Naive B cell (primary cell): ENCODE measurements around the gene PWP1. TPM values are rescaled to one million over a fixed set of nuclear protein-coding genes. Genes with fewer than 3 reads are reported as not detected.

Experiments
- polyA plus RNA-seq, 6 donors: library from polyadenylated mRNA; unstranded; fragments of 300-500 nt; fragmentation: Illumina TruSeq; gene quantifications; one replicate each; pipeline ENCODE4 v1.2.3, GENCODE V29; 2021; ENCODE audit warnings: low read depth in 6 of 6

Gene PWP1
- polyA plus RNA-seq, 6 donors from 2014 or later = 113 to 143 (median 129) TPM

Other genes with a start within 250 kb of the PWP1 start
- gene PRDM4, start 75.3 kb downstream of the PWP1 start, polyA plus RNA-seq = 10 to 100 TPM; 27.0 to 59.2 (median 33.3) TPM
- not detected for gene ASCL4, start 88.9 kb downstream of the PWP1 start, polyA plus RNA-seq